Large intestine (tissue), 3 donors: Measurements from ENCODE around the gene CDSN. TPM values are rescaled to one million over a fixed set of nuclear protein-coding genes. Genes with fewer than 3 reads are reported as not detected.

Experiments used
- DNase-seq, 2 donors: peaks; one replicate each; pipeline versions ENCODE4 v3.0.0 to v3.0.0-alpha.2; 2013
- H3K27ac ChIP-seq: one replicate; pipeline ENCODE4 v1.5.1; 2013; ENCODE audit warnings: low read length
- H3K27me3 ChIP-seq: 2 replicates; pipeline ENCODE4 v1.6.1; 2013; ENCODE audit warnings: low read length; ENCODE audit not compliant: control insufficient read depth, insufficient read depth
- H3K36me3 ChIP-seq: 2 replicates; pipeline ENCODE4 v1.6.1; 2013; ENCODE audit warnings: low read length; ENCODE audit not compliant: control insufficient read depth, insufficient read depth
- H3K4me1 ChIP-seq: one replicate; pipeline ENCODE4 v1.6.1; 2013; ENCODE audit warnings: low read length; ENCODE audit not compliant: control insufficient read depth, insufficient read depth
- H3K4me3 ChIP-seq: one replicate; pipeline ENCODE4 v1.5.1; 2013; ENCODE audit warnings: low read length
- H3K9me3 ChIP-seq: one replicate; pipeline ENCODE4 v1.6.1; 2013; ENCODE audit warnings: mild to moderate bottlenecking, low read depth, low read length, moderate library complexity; ENCODE audit not compliant: control insufficient read depth
- WGBS: methylation state at CpG from one replicate; pipeline ENCODE4 v1.1.5; 2013; ENCODE audit warnings: low lambda C conversion rate; ENCODE audit not compliant: insufficient coverage; 5-methylcytosine and 5-hydroxymethylcytosine counted together
- polyA plus RNA-seq: library from polyadenylated mRNA; unstranded; fragments of 120-200 nt; gene quantifications from one replicate; pipeline ENCODE4 v1.2.1, GENCODE V29; 2013

Gene CDSN
- polyA plus RNA-seq, 1 donor: not detected

DNA sequence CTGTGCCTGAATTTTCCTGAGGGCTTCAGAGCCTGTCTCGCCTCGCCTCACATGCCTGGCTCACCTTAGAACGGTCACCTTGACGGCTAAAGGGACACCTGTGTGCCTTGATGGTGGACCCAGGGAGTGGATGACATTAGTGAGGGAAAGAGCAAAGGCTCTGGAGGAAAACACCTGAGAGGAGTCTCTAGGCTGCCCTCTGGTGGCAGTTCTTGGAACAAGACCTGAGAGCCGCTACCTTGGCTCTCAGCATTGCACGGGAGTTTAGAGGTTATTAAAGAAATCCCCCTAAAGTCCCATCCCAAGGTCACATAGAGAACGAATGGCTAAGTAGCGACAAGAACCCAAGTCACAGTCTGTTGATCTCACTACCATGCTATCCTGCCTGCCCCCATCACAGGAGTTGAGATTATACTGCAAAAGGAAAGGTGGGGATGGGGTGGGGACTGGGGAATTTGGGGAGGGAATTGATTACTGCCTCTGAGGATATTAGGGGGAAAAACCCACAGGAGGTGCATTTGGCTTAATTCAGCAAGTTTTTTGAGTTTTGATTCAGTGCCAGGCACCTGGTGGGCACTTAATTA lies 7.9 kb upstream of the CDSN start:
- WGBS: no CpG with 5 or more reads among the region's 8 CpGs
- DNase-seq: peak; percentile 39 to 44

DNA sequence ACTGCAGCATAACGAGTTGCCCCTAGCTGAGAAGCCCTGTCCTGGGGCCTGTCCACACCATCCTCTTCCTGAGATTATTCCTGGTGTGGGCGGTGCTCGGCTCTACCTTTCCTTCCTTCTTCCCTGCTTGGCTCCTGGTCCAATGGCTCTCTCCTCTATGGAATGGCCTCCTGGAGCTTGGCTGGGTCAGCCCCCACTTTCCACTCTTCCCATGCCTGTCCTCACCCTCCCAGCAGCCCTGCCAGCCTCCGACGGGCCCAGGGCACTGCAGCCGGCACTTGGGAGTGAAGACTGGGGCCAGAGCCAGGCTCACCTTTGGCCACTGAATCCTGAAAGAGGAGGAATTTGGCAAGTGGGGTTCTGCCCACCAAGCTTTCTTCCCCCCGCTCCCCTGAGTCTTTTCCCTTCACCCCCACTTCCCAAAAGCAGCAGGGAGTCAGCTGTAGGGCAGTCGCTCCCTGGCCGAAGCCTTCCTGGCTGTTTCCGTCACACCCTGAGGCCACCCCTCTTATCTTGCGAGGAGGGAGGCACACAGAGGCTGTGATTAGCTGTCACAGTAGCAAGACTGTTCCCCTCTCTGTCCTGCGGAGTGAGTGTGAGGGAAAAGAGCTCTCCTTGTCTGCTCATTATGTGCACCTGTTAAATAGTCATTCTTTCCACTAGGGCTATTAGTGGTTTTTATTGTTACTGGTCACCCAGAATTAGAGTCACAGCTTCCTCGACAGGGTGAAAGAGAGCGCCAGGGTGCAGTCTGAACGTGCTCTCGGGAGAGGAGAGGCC lies 6.3 kb upstream of the CDSN start:
- WGBS: no CpG with 5 or more reads among the region's 16 CpGs
- Histone ChIP-seq H3K36me3 (no peaks in the 10 kb centered on the region), H3K4me1 (no peaks in the 10 kb centered on the region), H3K9me3 (no peaks in the 10 kb centered on the region), H3K27me3 (peaks cover 10% of the 10 kb centered on the region), H3K27ac (no peak overlapping the region), H3K4me3 (no peak overlapping the region)
- peak in 1 of 2 donors; percentile 35 for DNase-seq

More for the DNA sequence above, 7.9 kb upstream of the CDSN start:
- Histone ChIP-seq H3K36me3 (no peaks in the 10 kb centered on the region), H3K27ac (no peak overlapping the region), H3K4me3 (no peak overlapping the region), H3K27me3 (peaks cover 10% of the 10 kb centered on the region), H3K9me3 (no peaks in the 10 kb centered on the region), H3K4me1 (no peaks in the 10 kb centered on the region)

DNA sequence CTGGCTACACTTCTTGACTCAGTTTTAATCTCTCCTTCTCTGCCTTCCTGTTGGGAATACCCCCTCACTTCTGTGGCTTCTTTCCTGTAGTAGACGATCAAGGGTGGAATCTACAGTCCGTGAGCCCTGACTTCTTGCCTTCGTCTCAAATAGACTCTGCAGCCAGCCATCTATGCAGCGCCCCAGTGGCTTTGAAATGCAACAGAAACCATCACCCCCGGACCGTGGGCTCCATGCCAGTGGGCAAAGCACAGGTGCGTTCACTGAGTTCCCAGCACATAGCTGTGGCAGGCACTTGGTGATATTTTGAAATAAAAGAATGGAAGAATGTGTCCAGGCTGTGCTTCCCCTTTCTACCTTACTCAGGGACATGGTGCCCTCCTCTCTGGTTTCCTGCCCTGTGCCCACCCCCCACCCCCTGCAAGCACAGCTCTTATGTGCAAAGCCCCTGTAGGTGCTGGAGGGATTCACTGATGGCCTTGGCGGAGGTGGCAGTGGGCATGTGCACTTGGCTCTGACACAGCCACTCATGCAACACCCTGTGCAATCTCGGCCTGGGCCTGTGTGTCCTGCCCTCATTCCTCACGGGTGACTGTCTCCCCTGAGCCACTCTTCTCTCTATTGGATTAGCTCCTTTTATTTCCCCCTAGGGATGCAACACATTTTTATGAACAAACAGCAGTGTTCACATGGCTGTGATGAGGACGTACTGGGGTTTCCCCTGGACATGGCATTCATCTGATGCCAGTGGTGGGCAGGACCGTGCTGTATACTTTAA lies 5.5 kb upstream of the CDSN start:
- WGBS: no CpG with 5 or more reads among the region's 12 CpGs
- Histone ChIP-seq H3K4me1 (no peaks in the 10 kb centered on the region), H3K36me3 (no peaks in the 10 kb centered on the region), H3K27me3 (peaks cover 10% of the 10 kb centered on the region), H3K27ac (no peak overlapping the region), H3K9me3 (no peaks in the 10 kb centered on the region), H3K4me3 (no peak overlapping the region)
- DNase-seq: no peak

DNA sequence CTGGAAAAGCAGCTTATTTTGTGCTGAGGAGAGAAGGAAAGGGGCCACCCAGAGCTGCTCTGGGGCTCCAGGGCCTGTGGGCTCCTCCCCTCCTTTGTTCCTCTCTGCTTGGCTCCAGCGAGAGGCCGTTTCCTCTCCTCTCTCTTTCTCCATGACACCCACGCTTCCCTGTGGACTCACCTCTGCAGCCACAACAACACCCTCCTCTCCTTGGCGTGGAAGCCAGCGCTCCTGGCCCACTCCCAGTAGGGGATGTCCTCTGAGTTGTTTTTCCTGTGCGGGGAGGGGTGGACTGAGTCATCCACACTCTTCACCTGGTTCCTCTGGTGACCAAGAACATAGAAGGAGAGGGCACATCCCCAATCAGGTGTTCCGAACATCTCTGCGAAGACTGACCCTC lies 4.9 kb upstream of the CDSN start:
- Histone ChIP-seq H3K4me1 (no peaks in the 10 kb centered on the region), H3K4me3 (no peak overlapping the region), H3K9me3 (no peaks in the 10 kb centered on the region), H3K36me3 (no peaks in the 10 kb centered on the region), H3K27me3 (peaks cover 10% of the 10 kb centered on the region), H3K27ac (no peak overlapping the region)
- 80% methylated on average over 1 of the region's 8 CpGs for WGBS
- no peak for DNase-seq

DNA sequence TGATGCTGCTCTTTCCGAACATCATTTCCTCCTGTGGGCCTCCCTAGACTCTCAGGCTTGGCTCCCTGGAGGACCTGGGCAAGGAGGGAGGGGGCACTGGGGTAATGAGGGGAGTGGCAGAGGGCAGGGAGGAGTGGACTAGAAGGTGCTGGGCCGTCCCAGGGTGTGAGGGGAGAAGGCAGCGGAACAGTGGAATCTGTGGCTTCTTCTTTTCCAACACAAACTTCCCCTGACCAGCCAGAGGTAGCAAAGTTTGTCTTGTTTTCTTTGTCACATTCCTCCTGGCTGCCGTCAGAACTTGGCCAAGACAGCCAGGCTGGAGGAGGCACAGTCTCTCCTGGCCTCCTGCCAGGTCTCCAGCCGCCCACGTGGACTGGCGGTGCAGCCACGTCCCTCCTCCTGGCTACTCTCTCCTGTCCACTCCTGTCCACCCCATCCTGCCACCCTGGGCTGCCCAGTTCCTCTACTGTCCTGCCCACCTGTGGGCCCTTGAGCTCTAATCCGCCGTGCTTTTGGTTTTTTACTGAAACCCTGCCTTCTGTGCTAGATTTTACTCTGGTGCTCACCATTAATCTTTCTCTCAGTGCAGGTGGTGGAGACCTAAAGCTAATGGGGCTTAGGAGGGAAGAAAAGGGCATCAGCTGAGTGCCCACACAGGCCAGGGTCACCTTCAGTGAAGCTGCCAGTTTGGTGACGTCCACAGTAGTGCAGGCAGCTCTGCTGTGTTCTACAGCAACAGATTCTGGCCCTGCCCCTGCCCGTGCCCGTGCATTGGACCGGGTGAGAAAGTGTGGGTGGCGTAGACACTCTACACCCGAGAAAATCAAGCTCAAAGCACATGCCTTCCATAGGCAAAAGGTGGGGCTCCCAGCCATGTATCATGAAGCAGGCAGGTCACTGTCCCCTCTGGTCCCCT lies 2.8 kb upstream of the CDSN start:
- Histone ChIP-seq H3K27me3 (peaks cover 4% of the 10 kb centered on the region), H3K27ac (no peak overlapping the region), H3K36me3 (no peaks in the 10 kb centered on the region), H3K9me3 (no peaks in the 10 kb centered on the region), H3K4me3 (no peak overlapping the region), H3K4me1 (no peaks in the 10 kb centered on the region)
- peak in 1 of 2 donors; percentile 56 for DNase-seq
- WGBS: no CpG with 5 or more reads among the region's 16 CpGs

DNA sequence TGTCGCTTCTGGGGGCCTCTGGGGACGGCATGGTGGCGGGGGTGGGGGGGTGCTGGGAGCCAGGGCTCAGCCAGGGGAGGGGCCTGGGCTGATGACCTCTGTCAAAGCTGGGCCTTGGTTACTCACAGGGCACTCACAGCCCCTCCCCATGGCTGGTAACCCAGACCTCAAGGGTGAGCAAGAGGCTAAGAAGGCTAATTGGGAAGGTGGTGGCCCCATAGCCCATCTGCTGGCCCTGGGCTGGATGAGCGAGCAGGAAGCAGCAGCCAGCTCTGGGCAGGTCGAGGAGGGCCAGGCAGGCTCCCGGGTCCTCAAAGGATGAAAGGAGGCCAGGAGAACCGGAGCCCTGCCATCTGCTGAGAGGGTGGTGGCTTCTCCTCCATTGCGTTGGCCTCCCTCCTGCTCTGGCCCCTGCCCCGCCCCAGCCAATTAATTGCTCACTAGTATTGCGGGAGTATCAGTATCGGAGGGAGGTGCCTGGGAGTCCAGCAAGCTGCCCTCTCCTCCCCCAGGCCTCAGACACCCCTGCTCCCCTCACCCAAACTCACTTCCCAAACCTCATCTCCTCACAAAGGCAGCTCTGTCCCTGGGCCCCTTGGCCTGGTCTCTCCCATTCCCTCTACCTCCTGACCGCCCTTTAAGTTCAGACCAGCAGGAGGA lies 1.0 kb upstream of the CDSN start:
- Histone ChIP-seq H3K27ac (no peak overlapping the region), H3K4me1 (no peaks in the 10 kb centered on the region), H3K4me3 (no peak overlapping the region), H3K9me3 (no peaks in the 10 kb centered on the region), H3K27me3 (peaks cover 15% of the 10 kb centered on the region), H3K36me3 (no peaks in the 10 kb centered on the region)
- DNase-seq: no peak
- no CpG with 5 or more reads among the region's 12 CpGs for WGBS

DNA sequence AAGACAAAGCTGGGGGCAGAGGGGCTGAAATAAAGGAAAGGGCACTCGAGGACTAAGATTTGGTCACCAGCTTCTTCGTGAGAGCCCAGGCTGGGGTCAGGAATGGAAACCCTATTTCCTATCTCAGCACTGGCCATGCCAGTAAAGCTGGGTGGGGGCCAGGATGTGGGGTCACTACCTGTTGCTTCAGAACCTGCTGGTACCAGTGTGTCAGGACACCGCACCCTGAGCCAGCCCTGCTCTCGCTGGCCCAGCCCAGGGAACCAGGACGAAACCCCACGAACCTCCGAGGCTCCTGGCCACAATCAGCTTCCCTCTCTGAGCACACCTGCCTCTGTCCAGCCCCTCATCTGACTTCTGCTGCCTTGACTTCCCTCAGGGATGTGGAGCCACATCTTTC lies 2.1 kb downstream of the CDSN start:
- no CpG with 5 or more reads among the region's 7 CpGs for WGBS
- Histone ChIP-seq H3K27ac (no peak overlapping the region), H3K36me3 (no peaks in the 10 kb centered on the region), H3K4me1 (no peaks in the 10 kb centered on the region), H3K27me3 (peaks cover 22% of the 10 kb centered on the region), H3K4me3 (no peak overlapping the region), H3K9me3 (no peaks in the 10 kb centered on the region)
- DNase-seq: no peak

DNA sequence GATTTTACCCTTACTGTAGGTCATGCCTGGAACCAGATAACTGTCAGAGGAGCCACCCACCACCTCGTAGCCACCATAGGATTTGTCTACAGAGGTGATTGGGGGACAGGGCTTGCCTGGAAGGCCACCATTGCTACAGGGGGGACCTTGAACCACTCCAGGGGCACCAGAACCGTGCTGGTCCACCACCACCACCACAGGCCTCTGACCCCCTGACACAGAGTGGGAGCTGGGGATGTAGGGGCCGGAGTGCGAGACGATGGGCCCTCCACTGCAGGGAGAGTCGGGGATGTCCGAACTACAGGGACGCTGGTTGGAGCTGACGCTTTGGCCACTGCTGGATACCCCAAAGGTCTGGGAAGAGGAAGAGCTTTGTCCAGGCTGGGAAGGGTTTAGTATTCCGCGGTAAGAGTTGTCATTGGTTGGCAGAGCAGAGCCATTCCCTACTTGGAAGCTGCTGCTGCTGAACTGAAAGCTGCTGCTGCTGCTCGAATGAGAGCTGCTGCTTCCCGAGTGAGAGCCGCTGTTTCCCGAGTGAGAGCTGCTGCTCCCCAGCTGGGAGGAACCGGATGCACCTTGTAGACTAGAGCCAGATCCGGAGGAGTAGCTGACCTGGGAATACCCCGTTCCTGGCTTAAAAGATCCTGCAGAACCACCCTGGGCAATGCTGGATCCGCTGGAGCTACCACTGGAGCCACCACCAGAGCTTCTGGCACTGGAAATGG lies 3.4 kb downstream of the CDSN start:
- Histone ChIP-seq H3K4me3 (no peak overlapping the region), H3K36me3 (no peaks in the 10 kb centered on the region), H3K4me1 (no peaks in the 10 kb centered on the region), H3K27ac (no peak overlapping the region), H3K27me3 (peaks cover 28% of the 10 kb centered on the region), H3K9me3 (no peaks in the 10 kb centered on the region)
- no CpG with 5 or more reads among the region's 19 CpGs for WGBS
- no peak for DNase-seq

DNA sequence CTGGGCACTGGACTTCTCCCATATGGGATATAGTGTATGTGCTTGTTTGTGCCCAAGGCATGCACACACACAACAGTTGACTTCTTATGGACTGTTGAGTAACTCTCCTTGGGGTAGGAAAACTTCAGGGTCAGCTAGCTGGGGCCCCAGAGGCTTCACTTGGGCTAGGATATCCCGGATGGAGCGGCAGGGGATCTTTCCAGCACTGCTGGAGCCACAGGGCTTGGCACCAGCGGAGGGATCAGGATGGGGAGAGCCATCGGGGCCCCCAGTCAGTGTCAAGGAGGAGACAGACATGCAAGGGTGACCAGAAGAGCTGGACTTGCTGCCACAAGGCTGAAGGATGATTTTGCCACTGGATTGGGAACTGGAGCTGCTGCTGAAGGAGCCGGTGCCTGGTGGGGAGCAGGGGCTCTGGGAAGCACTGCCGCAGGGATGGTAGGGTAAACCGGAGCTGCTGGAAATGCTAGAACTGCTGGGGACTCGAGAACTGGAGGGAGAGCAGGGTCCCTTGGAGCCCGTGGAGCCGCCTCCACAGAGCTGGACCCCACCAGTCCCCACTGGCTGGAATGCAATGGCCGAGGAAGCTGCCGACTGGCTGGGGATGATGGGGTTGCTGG lies 4.2 kb downstream of the CDSN start:
- Histone ChIP-seq H3K4me3 (no peak overlapping the region), H3K9me3 (no peaks in the 10 kb centered on the region), H3K27ac (no peak overlapping the region), H3K36me3 (no peaks in the 10 kb centered on the region), H3K4me1 (no peaks in the 10 kb centered on the region), H3K27me3 (peaks cover 36% of the 10 kb centered on the region)
- no CpG with 5 or more reads among the region's 12 CpGs for WGBS
- no peak for DNase-seq
